AG09309 (cell line): Measurements from ENCODE around the gene GJA3.

Experiments
- DNase-seq: peaks from one replicate; pipeline ENCODE4 v3.0.0-alpha.2; 2010; ENCODE audit warnings: low read depth
- H3K4me3 ChIP-seq: 2 replicates; pipeline ENCODE4 v1.5.1; 2011; ENCODE audit warnings: mild to moderate bottlenecking, low read depth, low read length, moderate library complexity; ENCODE audit not compliant: control insufficient read depth
- TF ChIP-seq, protein P1 (sequence below): IDR thresholded peaks from 2 replicates; pipeline ENCODE4 v1.5.1; 2011; ENCODE audit warnings: mild to moderate bottlenecking, low read depth, low read length, inconsistent platforms; ENCODE audit not compliant: insufficient read depth, control insufficient read depth; ENCODE audit errors: missing control alignments

GJA3 gene

DNA sequence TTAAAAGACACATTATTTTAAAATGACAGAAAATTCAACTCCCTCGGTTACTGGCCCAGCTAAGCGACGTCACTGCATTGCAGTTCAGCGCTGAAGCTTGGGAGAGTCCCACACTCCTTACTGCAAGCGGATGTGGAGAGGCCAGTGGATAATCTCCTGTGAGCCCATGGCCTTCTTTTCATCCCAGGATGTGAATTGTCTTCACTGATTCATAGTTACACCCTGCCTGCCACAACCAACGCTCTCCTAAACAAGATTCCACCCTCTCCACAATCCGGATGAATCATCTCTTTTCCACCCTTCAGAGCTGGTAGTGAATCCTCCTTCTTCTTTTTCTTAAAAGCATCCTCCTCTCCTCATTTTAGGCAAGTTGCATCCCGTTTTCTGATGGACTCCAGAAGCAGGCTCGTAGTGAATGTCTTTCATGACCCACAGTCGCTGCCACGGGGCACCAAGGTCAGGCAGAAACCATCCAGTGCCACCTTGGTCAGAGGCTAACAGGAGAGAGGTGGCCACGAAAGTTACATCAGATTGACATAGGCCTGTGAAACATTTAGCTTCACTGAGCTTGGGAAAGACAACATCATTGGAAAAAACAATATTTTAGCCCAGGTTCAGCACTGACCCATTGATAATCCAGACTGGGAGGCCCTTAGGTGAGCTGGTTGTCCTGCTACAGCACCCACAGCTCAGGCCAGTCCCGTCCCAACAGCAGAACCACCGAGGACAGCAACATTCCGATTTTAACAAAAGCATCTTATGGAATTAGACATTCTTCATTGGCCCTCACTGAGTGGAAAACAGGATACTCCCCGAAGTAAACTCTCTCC lies 29.8 kb upstream of the GJA3 start:
- H3K4me3 ChIP-seq: no peak overlapping the region
- TF ChIP-seq, protein P1, sequence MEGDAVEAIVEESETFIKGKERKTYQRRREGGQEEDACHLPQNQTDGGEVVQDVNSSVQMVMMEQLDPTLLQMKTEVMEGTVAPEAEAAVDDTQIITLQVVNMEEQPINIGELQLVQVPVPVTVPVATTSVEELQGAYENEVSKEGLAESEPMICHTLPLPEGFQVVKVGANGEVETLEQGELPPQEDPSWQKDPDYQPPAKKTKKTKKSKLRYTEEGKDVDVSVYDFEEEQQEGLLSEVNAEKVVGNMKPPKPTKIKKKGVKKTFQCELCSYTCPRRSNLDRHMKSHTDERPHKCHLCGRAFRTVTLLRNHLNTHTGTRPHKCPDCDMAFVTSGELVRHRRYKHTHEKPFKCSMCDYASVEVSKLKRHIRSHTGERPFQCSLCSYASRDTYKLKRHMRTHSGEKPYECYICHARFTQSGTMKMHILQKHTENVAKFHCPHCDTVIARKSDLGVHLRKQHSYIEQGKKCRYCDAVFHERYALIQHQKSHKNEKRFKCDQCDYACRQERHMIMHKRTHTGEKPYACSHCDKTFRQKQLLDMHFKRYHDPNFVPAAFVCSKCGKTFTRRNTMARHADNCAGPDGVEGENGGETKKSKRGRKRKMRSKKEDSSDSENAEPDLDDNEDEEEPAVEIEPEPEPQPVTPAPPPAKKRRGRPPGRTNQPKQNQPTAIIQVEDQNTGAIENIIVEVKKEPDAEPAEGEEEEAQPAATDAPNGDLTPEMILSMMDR: no peak
- DNase-seq: peak; percentile 88

DNA sequence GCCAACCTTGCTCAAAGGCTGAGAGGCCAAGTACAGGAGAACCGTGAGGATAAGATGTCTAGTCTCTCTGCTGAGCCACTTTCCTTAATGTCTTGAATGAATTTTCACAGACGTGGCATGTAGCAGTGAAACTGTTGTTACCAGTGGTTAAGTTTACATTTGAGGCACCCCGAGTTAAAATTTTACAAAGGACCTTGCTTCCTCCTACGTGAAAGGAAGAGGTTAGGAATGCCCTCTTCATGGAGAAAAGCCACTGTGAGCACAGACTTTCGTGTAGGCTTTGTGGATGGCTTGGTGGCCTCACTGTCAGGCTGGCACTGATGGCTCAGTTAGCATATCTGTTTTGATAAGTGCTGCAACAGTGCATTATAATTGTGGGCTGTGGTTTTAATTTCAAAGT lies 29.2 kb upstream of the GJA3 start:
- no peak for DNase-seq
- no peak overlapping the region for H3K4me3 ChIP-seq
- TF ChIP-seq, protein P1: no peak

DNA sequence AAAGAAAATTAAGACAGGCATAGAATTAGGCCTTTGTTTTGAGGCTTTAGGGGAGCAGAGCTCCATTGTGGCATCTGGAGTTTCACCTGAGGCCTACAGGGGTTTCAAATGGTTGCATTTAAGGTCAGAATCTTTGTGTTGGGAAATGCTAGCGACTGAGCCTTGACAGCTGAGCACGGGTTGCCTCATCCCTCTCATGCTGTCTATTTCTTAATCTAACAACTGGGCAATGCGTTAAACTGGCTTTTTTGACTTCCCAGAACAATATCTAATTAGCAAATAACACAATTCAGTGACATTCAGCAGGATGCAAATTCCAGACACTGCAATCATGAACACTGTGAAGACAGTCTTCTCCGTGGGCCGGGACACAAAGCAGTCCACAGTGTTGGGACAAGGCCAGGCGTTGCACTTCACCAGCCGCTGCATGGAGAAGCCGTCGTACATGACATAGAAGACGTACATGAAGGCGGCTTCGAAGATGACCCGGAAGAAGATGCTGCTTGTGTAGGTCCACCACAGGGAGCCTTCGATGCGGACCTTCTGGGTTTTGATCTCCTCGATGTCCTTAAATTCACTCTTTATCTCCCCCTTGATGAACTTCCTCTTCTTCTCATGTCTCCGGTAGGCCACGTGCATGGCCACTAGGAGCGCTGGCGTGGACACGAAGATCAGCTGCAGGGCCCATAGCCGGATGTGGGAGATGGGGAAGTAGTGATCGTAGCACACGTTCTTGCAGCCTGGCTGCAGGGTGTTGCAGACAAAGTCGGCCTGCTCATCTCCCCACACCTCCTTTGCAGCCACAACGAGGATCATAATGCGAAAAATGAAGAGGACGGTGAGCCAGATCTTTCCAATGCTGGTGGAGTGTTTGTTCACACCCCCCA lies 28.1 kb upstream of the GJA3 start:
- no peak overlapping the region for H3K4me3 ChIP-seq
- TF ChIP-seq, protein P1: no peak
- DNase-seq: no peak

DNA sequence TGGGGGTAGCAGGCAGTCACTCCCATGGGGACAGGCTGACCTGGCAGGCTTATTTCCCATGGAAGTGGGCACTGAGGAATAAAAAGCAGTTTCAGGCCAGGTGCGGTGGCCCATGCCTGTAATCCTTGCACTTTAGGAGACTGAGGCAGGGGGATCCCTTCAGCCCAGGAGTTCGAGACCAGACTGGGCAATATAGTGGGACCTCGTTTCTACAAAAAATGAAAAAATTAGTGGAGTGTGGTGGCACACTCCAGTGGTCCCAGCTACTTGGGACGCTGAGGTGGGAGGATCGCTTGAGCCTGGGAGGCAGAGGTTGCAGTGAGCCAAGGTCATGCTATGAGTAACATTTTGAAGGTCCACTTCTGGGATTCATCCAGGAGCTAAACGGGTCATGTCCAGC lies 25.9 kb upstream of the GJA3 start:
- TF ChIP-seq, protein P1: no peak
- no peak overlapping the region for H3K4me3 ChIP-seq
- no peak for DNase-seq

DNA sequence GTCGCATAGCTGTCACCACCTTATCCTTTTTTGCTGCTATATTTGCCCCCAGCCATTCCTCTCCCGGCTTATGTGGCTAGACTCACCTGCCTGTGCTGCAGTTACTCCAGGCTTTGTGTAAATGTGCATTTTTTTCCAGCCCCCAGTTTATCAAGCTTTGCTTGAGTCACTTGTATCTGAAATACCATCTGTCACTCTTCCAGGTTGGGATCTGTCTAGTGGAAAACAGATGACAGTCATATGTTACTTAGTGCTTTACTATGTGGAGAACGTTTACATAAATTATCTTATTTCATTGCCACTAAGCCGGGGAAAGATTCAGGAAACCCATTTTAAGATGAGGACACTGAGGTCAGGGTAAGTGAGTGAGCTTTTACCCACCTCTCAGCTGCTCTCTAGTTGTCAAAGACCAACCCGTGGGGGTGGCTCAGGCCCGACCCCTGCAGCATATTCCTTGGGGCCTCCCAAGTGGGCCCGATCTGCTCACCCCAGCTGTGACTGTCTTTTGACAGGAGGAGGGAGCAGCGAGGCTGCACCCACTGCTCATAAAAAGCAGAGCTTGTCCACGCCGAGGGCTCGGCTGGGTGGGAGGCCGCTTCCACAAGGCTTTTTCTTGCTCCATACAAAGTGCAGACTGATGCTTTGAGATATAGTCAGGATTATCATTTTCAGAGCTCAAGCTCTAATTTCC lies 24.7 kb upstream of the GJA3 start:
- no peak for DNase-seq
- TF ChIP-seq, protein P1: no peak
- no peak overlapping the region for H3K4me3 ChIP-seq

DNA sequence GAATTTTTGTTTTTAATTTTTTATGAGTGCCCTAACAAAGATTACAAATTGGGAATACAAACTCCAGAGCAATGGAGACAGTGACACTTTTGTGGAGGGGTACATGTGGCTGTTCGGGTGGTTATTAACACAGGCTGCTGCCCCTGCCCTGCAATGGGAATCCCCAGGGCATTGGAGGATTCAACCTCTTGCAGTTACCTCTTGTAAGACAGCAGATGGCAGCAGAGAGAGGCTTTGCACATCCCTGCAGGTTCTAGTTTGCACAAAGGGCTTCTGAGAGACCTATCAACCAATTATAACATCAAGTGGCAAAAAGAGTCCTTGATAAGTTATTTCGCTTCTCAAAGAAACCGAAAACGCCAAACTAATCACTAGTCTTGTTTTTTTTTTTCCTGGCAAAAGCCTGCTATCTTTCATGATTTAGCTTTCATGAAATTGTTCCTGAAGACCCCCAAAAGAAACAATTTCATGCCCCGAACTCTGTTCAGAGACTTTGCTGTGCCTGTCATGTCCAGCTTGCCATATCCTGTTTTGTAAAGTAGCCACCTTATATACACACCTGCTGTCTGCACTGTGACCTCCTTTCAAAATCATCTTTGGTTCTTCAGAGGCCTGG lies 21.5 kb upstream of the GJA3 start:
- DNase-seq: peak; percentile 35
- TF ChIP-seq, protein P1: peak; percentile 90
- no peak overlapping the region for H3K4me3 ChIP-seq
